Karpas-422 (cell line): Measurements from ENCODE around the gene POLR1F. TPM values are rescaled to one million over a fixed set of nuclear protein-coding genes. Genes with fewer than 3 reads are reported as not detected.

Source experiments
- DNase-seq: peaks from one replicate; pipeline ENCODE4 v3.0.0-alpha.2; 2015
- H2AFZ ChIP-seq: fragments of 200-600 bp; sonication (generic); 2 replicates; pipeline ENCODE4 v1.6.1; 2014; ENCODE audit warnings: antibody characterized with exemption, low read length, mixed read lengths
- H3K27ac ChIP-seq: fragments of 200-600 bp; sonication (generic); 2 replicates; pipeline ENCODE4 v1.5.1; 2014; ENCODE audit warnings: mild to moderate bottlenecking, low read length, moderate library complexity
- H3K27me3 ChIP-seq: fragments of 200-600 bp; sonication (generic); 2 replicates; pipeline ENCODE4 v1.6.1; 2014; ENCODE audit warnings: low read length, mixed read lengths
- H3K36me3 ChIP-seq: fragments of 200-600 bp; sonication (generic); 2 replicates; pipeline ENCODE4 v1.6.1; 2014; ENCODE audit warnings: low read length, mixed read lengths; ENCODE audit not compliant: insufficient read depth
- H3K4me1 ChIP-seq: fragments of 200-600 bp; sonication (generic); 2 replicates; pipeline ENCODE4 v1.6.1; 2014; ENCODE audit warnings: mild to moderate bottlenecking, low read length, mixed read lengths
- H3K4me2 ChIP-seq: fragments of 200-600 bp; sonication (generic); 2 replicates; pipeline ENCODE4 v1.6.1; 2014; ENCODE audit warnings: low read length, low read depth, mild to moderate bottlenecking; ENCODE audit not compliant: poor library complexity, severe bottlenecking
- H3K4me3 ChIP-seq: fragments of 200-600 bp; sonication (generic); 2 replicates; pipeline ENCODE4 v1.5.1; 2014; ENCODE audit warnings: mild to moderate bottlenecking, antibody characterized with exemption, low read length, mixed read lengths
- H3K79me2 ChIP-seq: fragments of 200-600 bp; sonication (generic); 2 replicates; pipeline ENCODE4 v1.6.1; 2014; ENCODE audit warnings: mild to moderate bottlenecking, low read length, mixed read lengths
- H3K9ac ChIP-seq: fragments of 200-600 bp; sonication (generic); 2 replicates; pipeline ENCODE4 v1.6.0; 2014; ENCODE audit warnings: low read length
- H3K9me2 ChIP-seq: fragments of 200-600 bp; sonication (generic), shearing (Covaris generic); replicated peaks from 2 replicates; pipeline ENCODE4 v1.6.0; 2014; ENCODE audit warnings: mild to moderate bottlenecking, low read length, moderate library complexity; ENCODE audit not compliant: insufficient read depth
- H3K9me3 ChIP-seq: fragments of 300-700, 200-600 bp; sonication (generic); 2 replicates; pipeline ENCODE4 v1.6.1; 2014; ENCODE audit warnings: low read length, mixed read lengths
- H4K20me1 ChIP-seq: fragments of 200-600 bp; sonication (generic); 2 replicates; pipeline ENCODE4 v1.6.1; 2014; ENCODE audit warnings: mild to moderate bottlenecking, antibody characterized with exemption, low read length, low read depth; ENCODE audit not compliant: insufficient read depth
- small RNA-seq: library from RNA; depleted of rRNA; stranded (forward); fragments of <200 nt; gene quantifications from one replicate; pipeline ENCODE3, GENCODE V24; 2014
- total RNA-seq: library from RNA; depleted of rRNA; stranded (reverse); fragments of >200 nt; shearing (Covaris generic); gene quantifications from 2 replicates; pipeline ENCODE4 v1.2.3, GENCODE V29; 2014; ENCODE audit warnings: low replicate concordance; rRNA removed

The POLR1F gene
- total RNA-seq, 1 experiment from 2014 or later, result 21.1 TPM

DNA sequence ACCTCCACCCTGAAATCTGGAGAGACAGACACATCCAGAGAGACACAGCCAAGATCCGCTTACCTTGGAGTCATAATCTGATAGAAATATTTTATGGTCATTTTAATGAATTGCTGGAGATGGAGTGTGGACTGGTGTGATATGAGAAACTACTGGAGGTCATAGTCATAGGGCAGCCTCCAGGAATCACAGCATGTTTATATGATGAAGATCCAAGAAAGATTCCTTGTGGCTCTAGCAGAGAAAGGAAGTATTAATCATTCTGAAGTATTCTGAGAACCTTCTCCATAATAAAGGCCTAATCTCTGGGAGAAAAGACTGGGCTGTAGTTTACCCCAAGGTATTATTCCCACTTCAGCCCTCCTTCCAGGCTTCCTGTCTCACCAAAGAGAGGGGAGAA is 38.0 kb downstream of the POLR1F start:
- Histone ChIP-seq H3K4me2 (no peak overlapping the region), H3K79me2 (no peaks in the 10 kb centered on the region), H3K27me3 (no peaks in the 10 kb centered on the region), H3K27ac (no peak overlapping the region), H2AFZ (no peak overlapping the region), H3K9me3 (no peaks in the 10 kb centered on the region), H3K36me3 (no peaks in the 10 kb centered on the region), H3K9me2 (no peaks in the 10 kb centered on the region), H3K4me1 (no peaks in the 10 kb centered on the region), H3K9ac (no peak overlapping the region), H4K20me1 (no peaks in the 10 kb centered on the region), H3K4me3 (no peak overlapping the region)
- no peak for DNase-seq

DNA sequence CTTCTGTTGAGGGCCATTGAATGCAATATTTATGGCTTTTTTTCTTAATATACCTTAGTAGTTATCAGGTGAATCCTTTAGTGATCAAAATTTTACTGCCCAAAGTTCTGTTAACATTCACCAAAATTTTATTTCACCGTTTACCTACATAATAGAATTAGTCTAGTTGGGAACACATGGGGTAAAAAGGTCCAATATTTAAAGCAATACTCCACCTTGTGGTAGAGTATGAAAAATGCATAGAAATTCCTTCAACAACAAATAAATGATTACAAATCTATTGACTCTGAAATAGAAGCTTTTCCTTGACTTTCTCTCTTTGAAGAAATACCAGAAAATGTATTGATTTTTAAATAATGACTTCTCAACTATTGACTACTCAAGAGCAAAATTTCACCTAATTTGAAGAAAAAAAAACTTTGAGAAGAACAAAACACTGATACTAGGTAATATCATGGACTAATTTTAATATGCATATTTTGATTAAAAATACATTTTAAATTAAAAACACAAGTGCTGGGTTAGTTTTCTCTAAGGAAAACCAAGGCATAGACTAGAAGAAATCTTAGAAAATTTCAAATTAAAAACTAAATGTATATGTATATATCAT is 43.3 kb downstream of the POLR1F start:
- Histone ChIP-seq H3K36me3 (no peaks in the 10 kb centered on the region), H4K20me1 (no peaks in the 10 kb centered on the region), H3K9me3 (no peaks in the 10 kb centered on the region), H3K27me3 (no peaks in the 10 kb centered on the region), H3K9me2 (no peaks in the 10 kb centered on the region), H3K4me3 (no peak overlapping the region), H3K4me1 (peaks cover 4% of the 10 kb centered on the region; the same call in 1 of the 2 replicates), H3K27ac (no peak overlapping the region), H2AFZ (no peak overlapping the region), H3K79me2 (no peaks in the 10 kb centered on the region), H3K9ac (no peak overlapping the region), H3K4me2 (no peak overlapping the region)
- peak; percentile 68 for DNase-seq

DNA sequence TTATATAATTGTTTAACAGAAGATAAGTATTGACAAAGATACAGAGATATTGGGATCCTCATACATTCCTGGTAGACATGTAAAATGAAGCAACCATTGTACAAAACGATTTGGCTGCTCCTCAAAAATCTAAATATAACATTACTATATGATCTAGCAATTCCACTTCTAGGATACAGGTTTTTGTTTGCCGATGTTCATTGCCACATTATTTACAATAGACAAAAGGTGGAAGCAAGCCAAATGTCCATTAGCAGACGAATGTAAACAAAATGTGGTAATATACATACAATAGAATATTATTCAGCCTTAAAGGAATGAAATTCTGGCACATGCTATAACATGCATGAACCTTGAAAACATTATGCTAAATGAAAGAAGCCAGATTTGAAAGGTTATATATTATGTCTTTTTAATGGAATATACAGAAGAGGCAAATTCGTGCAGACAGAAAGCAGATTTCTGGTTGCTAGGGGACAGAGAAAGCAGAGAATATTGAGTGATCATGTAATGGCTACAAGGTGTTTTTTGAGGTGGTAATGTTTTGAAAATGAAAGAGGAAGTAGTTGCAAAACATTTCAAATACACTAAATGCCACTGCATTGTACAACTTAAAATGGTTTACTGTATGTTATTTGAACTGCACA is 44.9 kb downstream of the POLR1F start:
- Histone ChIP-seq H3K4me3 (no peak overlapping the region), H3K27ac (no peak overlapping the region), H3K27me3 (no peaks in the 10 kb centered on the region), H3K9me2 (no peaks in the 10 kb centered on the region), H4K20me1 (no peaks in the 10 kb centered on the region), H2AFZ (no peak overlapping the region), H3K79me2 (no peaks in the 10 kb centered on the region), H3K36me3 (no peaks in the 10 kb centered on the region), H3K9me3 (no peaks in the 10 kb centered on the region), H3K4me2 (no peak overlapping the region), H3K4me1 (peaks cover 4% of the 10 kb centered on the region; the same call in 1 of the 2 replicates), H3K9ac (no peak overlapping the region)
- DNase-seq, result no peak

DNA sequence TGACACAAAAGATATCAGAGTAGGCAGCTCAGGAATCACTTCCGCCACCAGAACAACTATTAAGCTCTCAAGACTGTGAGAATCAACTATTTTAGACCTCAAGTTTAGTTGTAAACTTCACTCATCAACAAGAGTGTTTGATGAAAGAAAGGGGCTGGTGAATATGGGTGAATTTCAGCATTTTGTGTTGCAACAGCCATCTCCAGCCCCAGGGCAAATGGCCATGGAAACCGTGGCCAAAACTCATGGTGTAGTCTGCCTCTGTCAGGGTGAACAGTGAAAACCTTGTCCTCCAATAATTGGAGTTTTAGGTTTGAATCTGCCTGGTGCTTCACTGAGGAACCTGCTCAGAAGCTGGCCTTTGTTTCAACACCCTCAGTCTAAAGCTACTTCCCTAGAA is 60.0 kb downstream of the POLR1F start:
- no peaks in the 10 kb centered on the region for H3K36me3 ChIP-seq
- no peak for DNase-seq
- H3K9me2 ChIP-seq, result no peaks in the 10 kb centered on the region
- peaks cover 6% of the 10 kb centered on the region; the same call in 1 of the 2 replicates for H3K9me3 ChIP-seq
- H2AFZ ChIP-seq, result no peak overlapping the region
- H3K79me2 ChIP-seq, result no peaks in the 10 kb centered on the region
- no peak overlapping the region for H3K9ac ChIP-seq
- H3K4me1 ChIP-seq, result no peaks in the 10 kb centered on the region
- H3K27me3 ChIP-seq, result peaks cover 6% of the 10 kb centered on the region; the same call in 1 of the 2 replicates
- H3K4me3 ChIP-seq, result no peak overlapping the region
- no peak overlapping the region for H3K27ac ChIP-seq
- H4K20me1 ChIP-seq, result no peaks in the 10 kb centered on the region
- H3K4me2 ChIP-seq, result no peak overlapping the region

Small RNA genes lying within 50 kb of the gene (small RNA-seq; reads per million reads assigned to genes)
- gene MIR3146, result not detected

Other genes starting within 250 kb of the POLR1F start
- not detected in 2 replicates for gene TMEM196, start 64.6 kb upstream of the POLR1F start, total RNA-seq